Measurements from ENCODE around the gene RAPGEF4. TPM values are rescaled to one million over a fixed set of nuclear protein-coding genes. Genes with fewer than 3 reads are reported as not detected.

RAPGEF4 gene
- total and polyA plus RNA-seq, 12 donors: 1.2 to 11.2 (median 7.9) TPM

GRCh38 chr2:172965433-172966212 is 230.0 kb downstream of the RAPGEF4 start:
- ATAC-seq (no peak), DNase-seq (no peak)
- no peaks in the 10 kb centered on the region for H3K27me3 ChIP-seq
- peaks cover 9 to 44% (median 29%) of the 10 kb centered on the region in 9 donors for H3K4me1 ChIP-seq
- peaks cover 0 to 23% (median 0%) of the 10 kb centered on the region in 9 donors for H3K36me3 ChIP-seq
- no peaks in the 10 kb centered on the region for H3K9me3 ChIP-seq
- TF ChIP-seq, protein P1, sequence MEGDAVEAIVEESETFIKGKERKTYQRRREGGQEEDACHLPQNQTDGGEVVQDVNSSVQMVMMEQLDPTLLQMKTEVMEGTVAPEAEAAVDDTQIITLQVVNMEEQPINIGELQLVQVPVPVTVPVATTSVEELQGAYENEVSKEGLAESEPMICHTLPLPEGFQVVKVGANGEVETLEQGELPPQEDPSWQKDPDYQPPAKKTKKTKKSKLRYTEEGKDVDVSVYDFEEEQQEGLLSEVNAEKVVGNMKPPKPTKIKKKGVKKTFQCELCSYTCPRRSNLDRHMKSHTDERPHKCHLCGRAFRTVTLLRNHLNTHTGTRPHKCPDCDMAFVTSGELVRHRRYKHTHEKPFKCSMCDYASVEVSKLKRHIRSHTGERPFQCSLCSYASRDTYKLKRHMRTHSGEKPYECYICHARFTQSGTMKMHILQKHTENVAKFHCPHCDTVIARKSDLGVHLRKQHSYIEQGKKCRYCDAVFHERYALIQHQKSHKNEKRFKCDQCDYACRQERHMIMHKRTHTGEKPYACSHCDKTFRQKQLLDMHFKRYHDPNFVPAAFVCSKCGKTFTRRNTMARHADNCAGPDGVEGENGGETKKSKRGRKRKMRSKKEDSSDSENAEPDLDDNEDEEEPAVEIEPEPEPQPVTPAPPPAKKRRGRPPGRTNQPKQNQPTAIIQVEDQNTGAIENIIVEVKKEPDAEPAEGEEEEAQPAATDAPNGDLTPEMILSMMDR (IDR thresholded peaks at IDR 0.05): no peak
- H3K4me3 ChIP-seq: no peak overlapping the region
- H3K27ac ChIP-seq: no peak overlapping the region
- WGBS, 2 donors: 91 to 94% methylated on average over 8 of the region's 8 CpGs
- intact Hi-C loops (cut with DNase I): loop anchor here in 1 of 10 donors (5.0 kb wide), 1 partner anchor 247 kb away; no protein-coding TSS in a partner anchor

GRCh38 chr2:172967036-172967982 is 231.7 kb downstream of the RAPGEF4 start:
- Histone ChIP-seq H3K4me1 (peaks cover 9 to 50% (median 29%) of the 10 kb centered on the region in 9 donors), H3K36me3 (peaks cover 0 to 9% (median 0%) of the 10 kb centered on the region in 9 donors), H3K27me3 (no peaks in the 10 kb centered on the region), H3K4me3 (no peak overlapping the region), H3K9me3 (no peaks in the 10 kb centered on the region), H3K27ac (peak overlapping the region in 9 of 10 donors; percentile 30 to 68 (median 51))
- peak in 5 of 8 donors; percentile 8 to 58 (median 15) for ATAC-seq
- peak in 1 of 2 donors; percentile 14 for DNase-seq
- 79 to 84% methylated on average over 16 of the region's 16 CpGs for WGBS, 2 donors
- intact Hi-C loops (cut with DNase I): loop anchor here in 1 of 10 donors (5.0 kb wide), 1 partner anchor 245 kb away; no protein-coding TSS in a partner anchor
- TF ChIP-seq, protein P1 (IDR thresholded peaks at IDR 0.05): no peak

DNA sequence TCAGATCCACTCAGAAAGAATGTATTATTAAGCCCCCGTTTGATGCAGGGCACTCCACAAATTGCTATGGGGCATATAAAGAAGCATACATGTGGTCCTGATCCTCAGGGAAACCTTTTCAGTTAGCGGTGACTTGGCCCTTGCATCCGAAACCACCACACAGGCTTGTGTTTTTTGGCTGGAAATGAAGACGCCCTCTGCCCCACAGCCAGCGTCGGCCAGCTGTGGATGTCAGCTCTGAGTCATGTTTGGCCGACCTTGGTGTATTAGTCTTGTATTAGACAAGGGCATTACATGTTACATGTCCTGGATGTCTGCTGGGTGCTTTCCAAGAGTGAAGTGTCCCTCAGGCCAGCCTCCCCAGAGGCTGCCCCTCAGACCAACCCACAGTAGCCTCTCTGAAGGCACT is 232.4 kb downstream of the RAPGEF4 start:
- H3K27ac ChIP-seq: peak overlapping the region in 9 of 10 donors; percentile 30 to 68 (median 51)

More for the DNA sequence above, 232.4 kb downstream of the RAPGEF4 start:
- H3K4me3 ChIP-seq: no peak overlapping the region
- no peaks in the 10 kb centered on the region for H3K27me3 ChIP-seq
- peaks cover 9 to 50% (median 29%) of the 10 kb centered on the region in 9 donors for H3K4me1 ChIP-seq
- ATAC-seq (peak; percentile 89 to 96 (median 94)), DNase-seq (peak; percentile 67 to 83)
- no peaks in the 10 kb centered on the region for H3K9me3 ChIP-seq
- H3K36me3 ChIP-seq: peaks cover 0 to 1% (median 0%) of the 10 kb centered on the region in 9 donors
- 10 to 14% methylated on average over 7 of the region's 7 CpGs for WGBS, 2 donors
- TF ChIP-seq, protein P1 (IDR thresholded peaks at IDR 0.05): no peak
- intact Hi-C loops (cut with DNase I): loop anchor here in 1 of 10 donors (5.0 kb wide), 1 partner anchor 244 kb away; no protein-coding TSS in a partner anchor
